GM18519 (cell line): ENCODE data around the gene LACTBL1.
"Not testable (repeated sequence)": the region's sequence is repeated elsewhere in the genome, so short reads cannot be mapped to it uniquely, and the experiment has no call there.

Source experiments
- ATAC-seq: cut with Tn5 transposase; IDR thresholded peaks from one replicate; pipeline ENCODE4 v1.9.1; 2021; ENCODE audit warnings: mild to moderate bottlenecking, moderate library complexity; ENCODE audit not compliant: unreplicated experiment, low FRiP score

LACTBL1 gene, protein sequence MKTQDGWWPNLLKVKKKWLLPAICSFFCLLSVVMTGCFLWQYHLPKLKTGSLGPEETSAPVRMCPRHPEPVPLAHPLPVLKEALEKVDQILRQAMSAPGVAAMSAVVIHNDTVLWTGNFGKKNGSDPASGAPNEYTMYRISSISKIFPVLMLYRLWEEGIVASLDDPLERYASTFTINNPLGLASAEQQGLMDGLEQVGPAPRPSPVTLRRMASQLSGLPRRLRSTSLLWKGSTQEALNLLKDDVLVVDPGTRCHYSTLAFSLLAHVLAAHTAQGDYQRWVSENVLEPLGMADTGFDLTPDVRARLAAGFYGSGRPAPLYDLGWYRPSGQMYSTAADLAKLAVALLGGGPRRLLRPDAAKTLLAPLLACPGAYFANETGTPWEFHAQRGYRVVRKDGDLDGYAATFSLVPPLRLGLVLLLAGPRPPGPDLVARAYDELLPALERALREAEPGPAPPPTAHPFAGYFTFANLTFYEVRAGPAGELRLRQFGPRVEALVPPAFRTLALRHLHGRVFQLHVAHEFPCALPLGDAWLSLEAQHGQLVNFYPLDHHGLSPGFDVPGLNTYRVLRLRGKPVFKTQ

GRCh38 chr1:22972760-22973159 is at the start of gene LACTBL1:
Gene LACTBL1, minus strand, starts transcription at chr1:22972866. Its CDS starts 550 bp downstream, at chr1:22972316.
- ATAC-seq: no peak

GRCh38 chr1:23021834-23022233 is 49.2 kb upstream of the LACTBL1 start:
- no peak for ATAC-seq

DNA sequence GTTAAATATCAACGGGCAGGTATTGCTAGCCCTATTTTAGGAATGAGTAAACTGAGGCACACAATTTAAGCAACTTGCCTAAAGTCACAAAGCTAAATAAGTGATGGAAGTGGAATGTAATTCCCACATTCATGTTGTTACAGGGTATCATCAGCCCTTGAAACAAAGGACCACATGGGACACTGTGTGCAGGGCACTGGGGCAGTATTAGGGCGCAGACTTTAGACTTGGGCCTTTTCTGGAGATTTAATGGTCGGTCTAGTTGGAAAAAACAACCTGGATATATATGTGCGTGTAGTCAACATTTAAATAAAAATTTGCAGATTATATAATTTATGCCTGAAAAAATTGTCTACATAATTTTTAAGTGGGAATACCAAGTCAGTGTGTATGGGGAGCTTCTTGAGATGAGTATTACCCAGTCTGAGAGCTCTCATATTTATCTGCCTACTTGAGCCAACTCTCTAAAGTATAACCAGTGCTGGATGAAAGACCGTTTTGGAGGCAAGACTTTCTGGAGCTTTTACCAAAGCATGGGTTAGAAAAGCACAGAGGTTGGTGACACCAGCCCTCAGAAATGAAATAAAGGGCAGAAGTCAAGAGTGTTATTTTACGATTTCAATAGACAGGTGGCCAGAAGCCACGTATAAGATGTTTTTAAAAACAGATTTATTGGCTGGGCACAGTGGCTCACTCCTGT is 48.2 kb upstream of the LACTBL1 start:
- ATAC-seq: no peak

- ATAC-seq: peak; percentile 16
Observed at GRCh38 chr1:23019863-23020625, 47.4 kb upstream of the LACTBL1 start.

GRCh38 chr1:23019094-23019862 is 46.6 kb upstream of the LACTBL1 start, which contains the start of gene KDM1A:
Gene KDM1A, plus strand, starts transcription at chr1:23019468. Its CDS starts 129 bp downstream, at chr1:23019597.
- ATAC-seq: peak; percentile 78

DNA sequence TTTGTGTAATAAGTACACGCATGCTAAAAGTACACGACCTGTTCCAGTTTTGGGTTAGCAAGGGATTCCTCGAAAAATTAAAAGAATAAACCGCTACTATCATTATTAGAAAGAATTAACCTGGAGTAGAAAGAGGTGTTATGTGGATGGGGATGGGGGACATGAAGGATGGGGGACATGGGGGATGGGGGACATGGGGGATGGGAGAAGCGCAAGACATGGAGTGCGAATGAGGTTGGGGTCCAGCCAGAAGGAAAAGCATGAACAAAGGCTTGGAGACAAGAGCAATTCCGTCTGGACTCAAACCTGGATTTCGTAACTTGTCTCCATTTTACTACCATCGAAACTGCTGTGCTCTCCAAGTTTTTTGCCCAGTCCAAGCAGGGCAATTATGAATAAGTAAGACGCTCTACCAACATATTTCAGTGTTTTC is 46.0 kb upstream of the LACTBL1 start:
- ATAC-seq: no peak

GRCh38 chr1:23013657-23014056 is 41.0 kb upstream of the LACTBL1 start:
- no peak for ATAC-seq

DNA sequence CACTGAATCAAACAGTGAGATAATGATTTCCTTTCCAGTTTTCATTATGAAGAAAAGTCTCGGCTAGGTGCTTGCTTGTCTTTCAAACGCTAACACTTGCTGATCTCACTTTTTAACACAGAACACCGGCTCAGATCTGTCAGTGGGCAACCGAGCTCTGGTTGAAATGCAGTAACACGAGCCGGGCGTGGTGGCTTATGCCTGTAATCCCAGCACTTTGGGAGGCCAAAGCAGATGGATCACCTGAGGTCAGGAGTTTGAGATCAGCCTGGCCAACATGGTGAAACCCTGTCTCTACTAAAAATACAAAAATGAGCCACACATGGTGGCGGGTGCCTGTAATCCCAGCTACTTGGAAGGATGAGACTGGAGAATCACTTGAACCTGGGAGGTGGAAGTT is 37.4 kb upstream of the LACTBL1 start:
- not testable (repeated sequence) for ATAC-seq

DNA sequence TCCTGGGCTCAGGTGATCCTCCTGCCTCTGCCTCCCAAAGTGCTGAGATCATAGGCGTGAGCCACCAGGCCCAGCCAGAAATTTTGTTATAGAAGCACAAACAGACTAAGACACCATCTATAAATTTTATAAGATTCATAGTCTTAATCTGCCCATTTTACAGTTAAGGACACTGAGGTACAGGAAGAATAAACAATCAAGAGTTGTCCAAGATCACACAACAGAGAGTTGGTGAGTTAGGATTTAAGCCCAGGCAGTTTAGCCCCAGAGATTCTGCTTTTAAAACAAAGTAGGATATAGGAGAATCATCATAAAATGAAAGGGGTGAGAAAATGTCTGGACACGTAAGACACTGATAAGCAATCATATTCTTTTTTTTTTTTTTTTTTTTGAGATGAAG is 36.2 kb upstream of the LACTBL1 start:
- ATAC-seq: no peak

DNA sequence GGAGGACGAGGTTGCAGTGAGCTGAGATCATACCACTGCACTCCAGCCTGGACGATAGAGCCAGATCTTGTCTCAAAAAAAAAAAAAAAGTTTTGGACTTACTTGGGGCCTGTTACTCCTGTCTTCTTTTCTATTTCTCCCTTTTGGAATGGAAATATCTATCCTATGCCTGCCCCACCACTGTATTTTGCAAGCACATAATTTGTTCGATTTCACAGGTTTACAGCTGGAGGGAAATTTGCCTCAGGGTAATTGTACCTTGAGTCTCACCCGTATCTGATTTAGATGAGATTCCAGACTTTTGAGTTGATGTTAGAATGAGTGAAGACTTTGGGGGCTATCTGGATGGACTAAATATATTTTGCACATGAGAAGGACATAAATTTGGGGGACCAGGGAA is 34.4 kb upstream of the LACTBL1 start:
- ATAC-seq: no peak

GRCh38 chr1:23004769-23005168 is 32.1 kb upstream of the LACTBL1 start:
- not testable (repeated sequence) for ATAC-seq

- ATAC-seq: no peak
Observed at GRCh38 chr1:23004112-23004511, 31.4 kb upstream of the LACTBL1 start.

DNA sequence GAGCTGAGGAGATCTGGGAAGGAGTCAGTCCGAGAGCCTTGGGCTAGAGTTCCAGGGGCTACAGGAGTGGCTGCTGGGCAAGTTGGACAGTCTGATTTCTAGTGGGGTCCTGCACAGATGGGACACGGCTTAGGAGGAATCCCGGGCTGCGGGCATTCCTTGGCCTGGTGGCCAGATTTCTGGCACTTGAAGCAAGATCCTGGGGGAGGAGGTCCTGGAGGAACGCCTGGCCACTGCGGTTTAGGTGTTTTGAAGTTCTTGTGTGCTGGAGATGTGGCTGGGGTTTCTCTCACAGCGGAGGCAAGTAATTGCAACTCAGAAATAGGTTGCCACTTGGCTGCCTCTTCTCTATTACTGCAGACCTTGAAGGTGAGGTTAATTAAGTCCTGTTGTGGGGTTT is 29.6 kb upstream of the LACTBL1 start:
- not testable (repeated sequence) for ATAC-seq

- ATAC-seq: not testable (repeated sequence)
Observed at GRCh38 chr1:23000133-23000532, 27.5 kb upstream of the LACTBL1 start.

- not testable (repeated sequence) for ATAC-seq
Observed at GRCh38 chr1:22997528-22997927, 24.9 kb upstream of the LACTBL1 start.

DNA sequence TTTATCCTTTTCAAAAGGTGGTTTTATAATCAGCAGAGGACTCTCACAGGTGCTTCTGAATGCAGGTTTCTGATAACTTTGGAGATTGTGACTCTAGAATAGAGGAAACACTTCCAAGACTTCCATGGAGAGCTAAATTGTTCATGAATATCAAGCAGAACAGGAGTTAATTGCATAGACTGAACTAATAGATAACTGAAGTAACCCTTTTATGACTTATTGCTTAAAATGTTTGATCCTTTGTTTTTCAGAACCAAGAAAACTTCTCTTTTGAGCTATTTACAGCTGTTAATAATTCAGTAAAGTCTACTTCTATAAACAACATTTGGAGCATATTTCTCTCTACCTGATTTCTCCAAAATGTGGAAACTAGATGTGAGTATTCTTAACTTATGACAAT is 23.1 kb upstream of the LACTBL1 start:
- ATAC-seq: no peak

GRCh38 chr1:22993220-22993795 is 20.6 kb upstream of the LACTBL1 start:
- ATAC-seq: not testable (repeated sequence)

GRCh38 chr1:22992384-22992783 is 19.7 kb upstream of the LACTBL1 start:
- ATAC-seq: not testable (repeated sequence)

- no peak for ATAC-seq
Observed at GRCh38 chr1:22983944-22984343, 11.3 kb upstream of the LACTBL1 start.

DNA sequence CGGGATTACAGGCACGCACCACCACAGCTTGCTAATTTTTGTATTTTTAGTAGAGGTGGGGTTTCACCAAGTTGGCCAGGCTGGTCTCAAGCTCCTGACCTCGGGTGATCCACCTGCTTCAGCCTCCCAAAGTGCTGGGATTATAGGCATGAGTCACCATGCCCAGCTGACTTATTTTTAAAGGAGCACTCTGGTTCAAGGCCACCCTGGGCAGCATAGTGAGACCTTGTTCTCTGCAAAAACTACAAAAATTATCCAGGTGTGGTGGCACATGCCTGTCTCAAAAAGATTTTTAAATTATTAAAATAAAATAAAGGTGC is 7.8 kb upstream of the LACTBL1 start:
- ATAC-seq: not testable (repeated sequence)
